Measurements from ENCODE around the gene CBFA2T3.

The CBFA2T3 gene

DNA sequence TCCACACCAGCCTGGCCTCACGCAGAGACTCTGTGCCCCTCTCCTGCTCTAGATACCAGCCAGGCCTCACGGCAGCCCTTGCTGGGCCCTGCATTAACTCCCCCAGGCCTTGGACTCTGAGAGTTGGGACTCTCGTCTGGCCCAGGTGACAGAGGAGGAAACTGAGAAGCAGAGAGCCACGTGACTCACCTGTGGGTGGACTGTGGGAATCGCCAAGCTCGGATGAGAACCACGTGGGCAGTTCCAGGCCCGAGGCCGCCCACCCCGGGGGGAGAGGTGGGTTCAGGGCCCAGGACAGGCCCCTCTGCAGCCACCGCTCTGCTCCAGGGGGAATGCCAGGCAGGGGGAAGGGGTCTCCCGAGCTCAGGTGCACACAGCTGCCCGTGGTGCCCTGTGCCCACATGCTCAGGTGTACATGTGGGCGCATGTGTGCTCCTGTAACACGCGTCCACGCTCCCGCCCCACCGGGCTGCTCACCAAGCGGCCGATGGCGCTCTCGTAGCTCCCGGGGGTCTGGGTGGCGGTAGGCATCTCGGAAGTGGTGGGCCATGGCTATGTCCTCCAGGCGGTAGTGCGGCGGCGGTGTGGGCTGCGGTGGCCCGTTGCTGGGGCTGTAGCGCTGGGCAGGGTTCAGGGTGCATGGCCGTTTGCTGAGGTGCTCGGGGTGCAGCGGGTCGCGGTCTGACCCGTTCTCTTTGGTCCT lies 92.3 kb downstream of the CBFA2T3 start:
- DNase-seq, result no peak

DNA sequence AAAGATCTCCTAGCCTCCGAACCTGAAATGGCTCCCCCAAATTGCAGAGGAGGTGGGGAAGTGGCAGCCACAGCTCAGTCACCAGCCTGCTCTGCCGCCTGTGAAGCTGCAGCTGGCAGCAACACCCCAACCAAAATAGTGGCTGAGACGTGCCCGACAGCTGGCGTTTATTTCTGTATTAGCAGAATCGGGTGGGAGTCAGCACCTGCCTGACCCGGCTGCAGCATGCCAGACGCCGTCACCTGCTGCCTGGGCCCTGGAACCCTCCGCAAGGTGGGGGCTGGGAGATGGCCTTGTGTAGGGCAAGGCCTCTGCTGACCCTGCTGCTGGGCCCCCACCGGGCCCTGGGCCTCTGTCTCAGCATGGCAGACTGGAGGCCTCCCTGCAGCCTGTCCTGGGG lies 93.1 kb downstream of the CBFA2T3 start:
- no peak for DNase-seq

DNA sequence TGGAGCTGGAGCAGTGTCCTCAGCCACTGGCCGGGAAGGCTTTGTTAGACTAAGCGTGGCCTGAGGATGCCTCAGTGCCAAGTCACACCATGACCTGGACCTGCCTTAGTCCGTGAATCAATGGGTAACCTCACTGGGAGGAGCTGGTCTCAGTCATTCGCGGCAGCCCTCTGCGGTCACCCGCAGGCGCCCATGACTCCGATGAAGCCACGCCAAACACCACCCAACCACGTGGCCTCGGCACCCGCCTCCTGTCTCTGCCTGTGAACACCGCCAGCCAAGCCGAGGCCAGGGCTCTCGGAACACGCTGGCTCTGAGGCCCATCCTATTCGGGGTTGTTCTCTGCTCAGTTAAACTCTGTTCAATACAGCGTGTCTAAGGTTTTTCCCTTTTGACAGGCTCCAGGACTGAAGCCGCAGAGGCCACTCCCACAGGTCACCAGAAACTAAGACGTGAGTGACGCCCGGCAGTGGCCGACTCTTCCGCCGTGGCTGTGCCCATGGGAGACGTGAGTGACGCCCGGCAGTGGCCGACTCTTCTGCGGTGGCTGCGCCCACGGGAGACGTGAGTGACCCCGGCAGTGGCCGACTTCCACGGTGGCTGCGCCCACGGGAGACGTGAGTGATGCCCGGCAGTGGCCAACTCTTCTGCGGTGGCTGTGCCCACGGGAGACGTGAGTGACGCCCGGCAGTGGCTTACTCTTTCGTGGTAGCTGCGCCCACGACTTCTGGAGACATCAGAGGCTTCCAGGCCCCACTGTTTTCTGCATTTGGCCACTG lies 93.7 kb downstream of the CBFA2T3 start:
- DNase-seq, result no peak

DNA sequence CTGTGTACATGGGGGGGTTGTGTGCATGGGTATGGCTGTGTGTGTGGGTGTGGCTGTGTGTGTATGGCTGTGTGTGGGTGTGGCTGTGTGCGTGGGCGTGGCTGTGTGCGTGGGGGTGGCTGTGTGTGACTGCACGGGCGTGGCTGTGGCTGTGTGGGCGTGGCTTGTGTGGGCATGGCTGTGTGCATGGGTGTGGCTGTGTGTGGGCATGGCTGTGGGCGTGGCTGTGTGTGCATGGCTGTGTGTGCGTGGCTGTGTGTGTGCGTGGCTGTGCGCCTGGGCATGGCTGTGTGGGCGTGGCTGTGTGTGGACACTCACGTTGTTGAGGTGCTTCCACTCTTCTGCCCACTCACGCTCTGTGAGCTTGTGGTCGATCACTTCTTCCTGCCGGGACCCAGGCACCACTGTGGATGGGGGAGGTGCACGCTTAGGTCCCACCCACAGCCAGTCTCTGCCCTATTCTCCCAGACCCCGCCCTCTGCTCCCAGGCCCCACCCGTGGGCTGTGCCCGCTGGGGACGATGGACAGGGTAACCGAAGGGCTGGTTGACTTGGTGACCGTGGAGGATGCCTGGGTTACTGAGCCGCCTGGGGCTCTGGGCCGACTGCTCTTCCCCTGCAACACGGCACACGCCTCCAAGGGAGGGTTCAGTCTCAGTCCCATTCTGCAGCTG lies 94.5 kb downstream of the CBFA2T3 start:
- DNase-seq, result no peak

DNA sequence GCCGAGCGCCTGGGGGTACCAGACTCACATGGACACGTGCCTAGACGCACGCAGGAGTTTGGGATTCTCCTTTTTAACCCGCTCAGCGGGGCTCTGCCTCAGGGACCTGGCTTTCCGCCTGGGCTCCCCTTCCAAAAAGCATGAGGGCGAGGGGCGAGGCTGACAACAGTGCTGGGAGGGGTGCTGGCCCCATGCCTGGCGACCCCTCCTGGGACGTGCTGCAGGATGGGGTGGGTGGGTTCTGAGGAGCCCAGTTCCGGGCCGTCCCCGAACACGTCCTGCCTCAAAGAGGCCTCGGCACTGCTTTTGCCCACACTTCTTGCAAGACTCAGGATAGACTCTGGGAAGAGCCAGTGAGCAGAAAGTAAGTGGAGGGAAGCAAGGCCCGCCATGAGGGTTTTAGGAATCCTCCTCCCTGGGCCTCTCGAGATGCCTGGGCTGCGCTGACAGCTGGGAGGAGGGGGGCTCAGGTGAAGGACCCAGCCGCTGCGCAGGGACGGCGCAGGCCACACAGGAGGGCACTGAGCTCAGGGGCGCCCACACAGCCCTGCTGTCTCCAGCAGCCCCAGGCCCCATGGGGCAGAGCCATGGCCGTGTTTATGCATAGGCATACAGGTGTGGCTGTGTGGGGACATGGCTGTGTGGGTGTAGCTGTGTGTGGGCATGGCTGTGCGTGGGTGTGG lies 95.2 kb downstream of the CBFA2T3 start:
- no peak for DNase-seq

DNA sequence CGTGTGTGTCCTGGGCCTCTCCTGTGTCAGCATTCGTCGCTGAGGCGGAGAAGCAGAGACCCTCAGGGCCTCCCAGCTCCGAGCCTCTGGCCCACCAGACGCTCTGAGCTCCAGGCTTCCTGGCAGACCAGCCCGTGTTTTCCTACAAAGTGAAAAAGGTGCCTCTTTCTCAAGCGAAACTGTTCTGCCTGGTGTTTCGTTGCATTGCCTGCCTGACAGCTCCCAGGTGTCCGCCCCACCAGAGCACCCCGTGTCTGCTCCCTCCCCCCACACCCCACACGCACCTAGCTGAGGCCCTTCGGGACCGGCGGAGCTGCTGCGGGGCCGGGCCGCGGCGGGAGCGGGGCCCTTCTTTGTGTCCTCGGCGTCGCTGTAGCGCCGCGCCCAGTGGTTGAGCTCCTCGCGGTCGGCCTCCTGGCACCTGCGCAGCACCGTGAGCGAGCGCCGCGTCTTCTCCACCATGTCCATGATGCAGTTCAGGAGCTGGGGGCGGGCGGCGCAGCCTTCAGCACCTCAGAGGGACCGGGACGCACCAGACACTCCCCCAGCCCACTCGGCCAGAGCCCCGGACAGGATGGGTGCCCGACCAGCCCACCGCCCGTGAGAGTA lies 95.9 kb downstream of the CBFA2T3 start:
- DNase-seq, result no peak

DNA sequence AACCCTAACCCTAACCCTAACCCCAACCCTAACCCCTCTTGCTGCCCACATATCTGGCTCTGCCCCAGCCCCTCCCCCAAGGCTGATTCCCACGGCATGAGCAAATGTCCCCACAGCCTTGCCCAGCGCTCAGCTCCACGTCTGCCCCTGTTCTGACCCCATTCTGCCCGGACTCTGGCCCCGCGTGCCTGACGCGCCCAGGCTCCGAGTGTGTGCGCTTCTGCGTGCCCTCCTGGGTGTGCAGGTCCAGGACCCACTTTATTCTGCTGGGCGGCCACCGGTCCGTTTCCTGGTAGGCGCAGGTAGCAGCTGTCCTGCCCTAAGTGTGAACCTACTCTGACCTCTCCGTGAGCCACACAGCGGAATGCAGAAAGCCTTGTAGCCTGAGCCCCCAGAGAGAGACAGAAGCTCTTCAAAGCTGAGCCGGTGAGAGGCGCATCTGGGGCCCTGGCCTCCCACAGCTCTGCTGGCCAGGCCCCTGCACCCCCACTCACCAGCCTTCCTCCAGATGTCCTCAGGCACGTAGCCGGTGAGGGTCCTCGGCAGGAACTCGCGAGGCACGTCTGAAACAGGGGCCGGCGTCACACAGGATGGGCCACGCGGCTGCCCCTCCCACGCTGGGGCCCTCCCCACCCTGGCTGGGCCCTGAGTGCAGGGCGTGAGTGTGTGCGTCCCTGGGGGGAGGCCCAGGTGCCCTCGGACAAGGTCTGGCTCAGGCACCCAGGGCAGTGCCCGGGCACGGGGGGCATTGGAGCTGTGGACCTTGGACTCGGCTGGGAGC lies 96.6 kb downstream of the CBFA2T3 start:
- DNase-seq, result no peak

DNA sequence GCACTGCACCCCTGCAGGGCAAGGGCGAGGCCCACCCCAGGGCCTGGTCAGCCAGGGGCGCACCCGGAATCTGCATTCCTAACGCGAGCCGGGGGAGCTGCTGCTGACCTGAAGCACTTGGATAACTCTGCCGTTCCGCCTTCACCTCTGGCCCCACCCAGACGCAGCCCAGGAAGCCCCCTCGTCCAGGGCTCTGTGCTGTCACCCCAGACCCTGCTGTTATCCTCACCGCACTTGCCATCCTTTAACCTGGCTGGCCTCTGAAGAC lies 97.3 kb downstream of the CBFA2T3 start:
- no peak for DNase-seq

DNA sequence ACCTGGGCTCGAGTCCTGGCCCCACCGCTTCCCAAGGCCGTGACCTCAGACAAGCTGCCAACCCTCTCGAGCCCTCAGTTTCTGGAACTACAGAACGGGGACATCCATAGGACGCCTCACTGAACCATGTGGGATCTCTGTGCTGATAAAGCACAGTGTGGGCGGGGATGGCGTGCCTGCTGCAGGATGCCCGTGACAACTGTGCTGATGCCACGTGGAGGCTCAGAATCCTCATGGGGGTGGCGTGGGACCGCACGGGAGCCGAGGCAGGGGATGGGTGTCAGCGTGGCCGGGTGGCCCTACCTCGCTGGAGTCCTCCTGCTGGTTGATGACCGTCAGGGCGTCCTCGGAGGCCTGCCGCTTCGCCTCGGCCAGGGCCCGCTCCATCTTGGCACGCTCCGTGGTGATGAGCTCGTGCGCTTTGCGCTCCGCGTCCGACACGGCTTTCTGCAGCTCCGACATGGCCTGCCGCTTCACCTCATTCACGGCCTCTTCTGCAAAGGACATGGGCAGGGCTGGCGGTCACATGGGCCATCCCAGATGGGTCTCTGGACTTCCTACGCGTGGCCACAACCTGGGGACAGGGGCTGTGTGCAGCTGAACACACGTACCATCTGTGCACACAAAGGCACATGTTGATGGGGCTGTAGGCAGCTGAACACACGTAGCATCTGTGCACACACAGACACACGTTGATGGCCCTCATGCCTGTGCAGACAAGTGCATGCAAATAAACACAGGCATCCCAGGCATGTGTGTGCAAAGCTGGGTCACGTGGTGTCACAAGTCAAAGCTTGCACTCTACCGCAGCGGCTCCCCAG lies 97.8 kb downstream of the CBFA2T3 start:
- no peak for DNase-seq

DNA sequence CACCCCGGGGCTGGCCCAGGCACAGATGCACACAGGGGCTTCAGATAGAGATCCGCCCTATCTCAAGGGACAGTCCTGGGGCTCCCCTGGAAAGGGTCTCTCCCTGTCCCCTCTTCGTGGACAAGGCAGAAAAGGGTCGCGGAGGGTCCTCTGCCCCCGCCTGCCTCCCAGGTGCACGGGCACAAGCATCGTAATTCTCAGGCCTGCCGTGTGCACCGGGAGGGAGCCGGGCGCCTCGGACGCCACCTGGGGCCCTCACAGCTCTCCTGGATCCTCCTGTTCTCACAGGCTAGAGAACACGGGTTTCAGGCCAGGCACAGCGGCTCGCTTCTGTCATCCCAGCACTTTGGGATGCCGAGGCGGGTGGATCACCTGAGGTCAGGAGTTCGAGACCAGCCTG lies 98.7 kb downstream of the CBFA2T3 start:
- DNase-seq, result no peak

DNA sequence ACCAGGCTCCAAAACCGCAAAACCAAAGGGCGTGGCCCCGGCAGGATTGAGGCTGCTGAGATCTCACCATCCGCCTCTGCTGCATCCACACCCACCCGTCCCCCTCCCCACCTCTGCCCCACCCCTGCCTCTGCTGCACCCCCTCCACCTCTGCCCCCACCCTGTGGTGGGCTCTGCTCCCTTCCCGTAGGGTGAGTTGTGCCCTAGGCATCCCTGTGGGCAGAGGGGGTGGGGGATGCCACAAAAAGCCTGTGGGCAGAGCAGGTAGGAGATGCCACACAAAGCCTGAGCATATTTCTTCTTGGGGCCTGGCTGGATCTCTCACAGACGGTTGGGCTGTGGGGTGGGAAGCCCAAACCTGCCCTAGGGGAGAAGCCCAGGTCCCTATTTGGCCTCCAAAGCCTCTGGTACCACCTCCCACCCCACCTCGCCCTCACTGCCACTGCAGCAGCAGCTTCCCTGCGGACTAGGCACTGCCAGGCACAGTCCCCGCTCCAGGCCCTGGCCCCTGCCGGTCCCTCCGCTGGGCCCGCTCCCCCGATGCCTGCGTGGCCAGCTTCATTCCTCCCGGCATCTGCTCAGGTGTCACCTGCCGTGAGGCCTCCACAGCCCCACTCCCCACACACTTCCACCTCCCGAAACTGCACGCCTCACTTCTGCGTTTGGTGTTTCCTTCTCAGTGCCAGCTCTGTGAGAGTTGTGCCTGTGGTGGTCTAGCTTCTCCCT lies 99.3 kb downstream of the CBFA2T3 start:
- DNase-seq, result no peak

DNA sequence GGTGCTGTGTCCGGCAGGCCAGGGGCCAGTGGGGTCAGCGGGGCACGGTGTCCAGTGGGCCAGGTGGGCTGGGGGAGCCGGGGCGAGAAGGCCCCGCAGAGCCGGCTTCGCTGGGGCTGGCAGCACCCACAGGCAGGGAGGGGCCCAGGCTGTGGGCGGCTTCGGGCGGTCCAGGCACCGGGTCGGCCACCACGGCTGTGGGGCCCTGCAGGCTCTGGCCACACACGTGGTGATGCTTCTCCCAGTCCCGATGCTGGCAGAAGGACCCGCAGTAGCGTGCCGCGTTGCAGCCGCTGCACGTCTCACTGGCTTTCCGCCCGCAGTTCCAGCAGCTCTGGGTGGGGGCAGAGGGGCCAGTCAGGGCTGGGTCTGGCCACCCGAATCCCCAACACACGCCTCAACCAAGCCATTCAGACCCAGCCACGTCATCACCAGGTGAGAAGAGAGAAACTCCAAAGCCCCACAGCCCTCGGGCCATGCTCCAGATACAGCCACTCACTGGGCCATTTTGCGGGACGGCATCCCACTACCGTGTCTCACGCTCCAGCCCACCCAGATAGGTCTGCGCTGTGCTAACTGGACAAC lies 100.0 kb downstream of the CBFA2T3 start:
- DNase-seq, result no peak

DNA sequence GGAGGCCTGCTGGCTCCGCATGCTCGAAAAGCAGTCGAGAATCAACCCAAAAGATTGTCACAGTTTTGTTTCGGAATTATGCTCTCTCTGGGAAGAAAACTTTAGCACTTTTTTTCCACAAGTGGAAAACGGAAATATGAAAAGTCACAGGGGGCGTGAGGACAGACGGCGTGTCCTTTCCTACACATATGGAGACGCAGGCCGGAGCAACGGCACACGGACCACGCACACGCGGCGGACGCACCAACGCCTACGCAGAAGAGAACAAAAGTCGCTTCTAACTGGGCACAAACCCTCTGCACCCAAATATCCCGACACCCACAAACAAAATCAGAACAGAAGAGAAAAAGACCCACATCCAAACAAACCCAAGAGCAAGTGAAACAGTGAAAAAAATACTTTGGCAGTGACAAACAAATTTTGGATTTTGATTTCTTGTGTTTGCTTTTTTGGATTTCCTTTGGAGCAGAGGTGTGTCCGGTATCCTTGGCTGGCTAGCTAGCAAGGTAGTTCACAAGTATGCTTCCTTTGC lies 101.2 kb downstream of the CBFA2T3 start:
- no peak for DNase-seq

DNA sequence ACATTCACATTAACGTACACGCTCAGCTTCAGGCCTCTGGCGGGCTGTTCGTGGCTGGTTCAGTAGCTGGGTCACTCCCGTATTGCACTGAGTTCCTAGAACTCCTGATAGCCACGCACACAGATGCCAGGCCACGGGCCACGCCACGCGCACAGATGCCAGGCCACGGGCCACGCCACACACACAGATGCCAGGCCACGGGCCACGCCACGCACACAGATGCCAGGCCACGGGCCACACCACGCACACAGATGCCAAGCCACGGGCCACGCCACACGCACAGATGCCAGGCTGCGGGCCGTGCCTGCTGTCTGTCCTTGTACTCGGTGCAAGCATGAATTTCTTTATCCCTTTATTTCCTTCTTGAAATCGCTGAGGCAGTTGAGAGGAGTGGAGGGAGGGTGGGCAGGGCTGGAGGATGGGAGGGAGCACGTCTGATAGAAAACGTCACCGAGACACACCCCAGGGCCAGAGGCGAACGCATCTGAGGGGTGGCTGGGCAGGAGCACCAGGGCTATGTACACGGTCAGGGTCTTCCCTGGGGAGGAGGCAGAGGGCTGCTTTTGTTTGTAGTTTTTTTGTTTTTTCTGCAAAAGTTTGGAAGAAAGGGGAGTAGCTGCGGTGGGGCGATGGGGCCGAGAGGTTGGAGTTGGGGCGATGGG lies 101.9 kb downstream of the CBFA2T3 start:
- no peak for DNase-seq

DNA sequence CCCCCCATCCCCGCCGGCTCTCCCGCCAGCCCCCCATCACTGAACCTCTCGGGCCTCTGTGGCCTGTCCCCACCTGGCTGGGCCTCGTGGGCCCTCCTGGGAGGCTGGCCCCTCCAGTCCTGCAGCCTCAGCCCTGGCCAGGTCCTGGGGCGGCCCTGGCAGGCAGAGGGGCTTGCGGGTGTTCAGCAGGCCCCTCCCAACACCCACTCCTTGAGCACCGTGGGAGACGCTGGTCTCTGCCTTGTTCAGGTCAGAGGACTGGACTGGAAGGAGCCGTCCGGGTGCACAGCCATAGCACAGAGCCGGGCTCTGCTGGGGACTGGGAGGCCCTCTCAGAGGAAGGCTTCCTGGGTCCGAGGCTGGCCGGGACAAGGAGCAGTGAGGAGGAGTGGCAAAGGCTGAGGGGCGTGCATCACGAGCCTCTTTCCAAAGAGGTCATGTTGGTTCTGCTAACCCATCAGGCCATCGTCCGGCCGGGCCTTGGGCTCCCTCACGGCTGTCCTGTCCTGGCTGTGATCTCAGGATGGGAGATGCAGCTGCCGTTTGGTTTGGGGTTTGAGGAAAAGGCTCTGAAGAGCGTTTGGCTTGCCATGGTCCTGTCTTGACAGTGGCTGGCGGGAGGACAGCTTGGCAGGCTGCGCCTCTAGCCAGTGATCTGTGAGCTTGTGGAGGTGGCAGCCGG lies 104.2 kb downstream of the CBFA2T3 start:
- no peak for DNase-seq

DNA sequence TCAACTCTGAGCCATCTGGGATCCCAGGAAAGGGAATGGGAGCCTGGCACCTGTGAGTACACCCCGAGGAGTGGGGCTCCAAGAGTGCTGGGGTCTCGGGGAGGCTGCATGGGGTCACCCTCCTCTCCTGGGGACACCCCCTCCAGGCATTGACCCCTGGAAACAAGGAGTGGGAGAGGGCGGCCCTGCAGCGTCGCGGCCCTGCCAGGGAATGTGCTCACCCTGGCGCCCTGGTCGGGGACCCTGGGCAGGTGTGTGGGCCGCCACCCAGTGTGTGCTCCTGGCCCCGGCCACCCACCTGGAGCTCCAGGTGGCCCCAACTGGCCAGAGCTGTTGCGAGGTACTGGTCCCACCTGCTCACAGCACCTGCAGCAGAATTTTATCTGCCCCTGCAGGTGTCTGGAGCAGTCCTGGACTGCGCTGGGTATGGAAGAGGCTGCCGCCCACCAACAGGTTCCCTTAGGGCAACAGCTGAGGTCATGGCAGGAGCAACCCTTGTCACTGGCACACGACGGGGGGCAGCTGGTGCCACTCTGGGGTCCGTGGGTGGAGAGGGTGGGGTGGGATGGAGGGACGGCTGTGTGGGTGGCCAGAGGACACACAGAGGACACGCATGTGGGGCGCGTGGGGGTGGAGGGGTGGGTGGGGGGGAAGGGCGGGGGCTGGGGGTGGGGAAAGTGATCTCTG lies 105.1 kb downstream of the CBFA2T3 start:
- DNase-seq, result no peak

DNA sequence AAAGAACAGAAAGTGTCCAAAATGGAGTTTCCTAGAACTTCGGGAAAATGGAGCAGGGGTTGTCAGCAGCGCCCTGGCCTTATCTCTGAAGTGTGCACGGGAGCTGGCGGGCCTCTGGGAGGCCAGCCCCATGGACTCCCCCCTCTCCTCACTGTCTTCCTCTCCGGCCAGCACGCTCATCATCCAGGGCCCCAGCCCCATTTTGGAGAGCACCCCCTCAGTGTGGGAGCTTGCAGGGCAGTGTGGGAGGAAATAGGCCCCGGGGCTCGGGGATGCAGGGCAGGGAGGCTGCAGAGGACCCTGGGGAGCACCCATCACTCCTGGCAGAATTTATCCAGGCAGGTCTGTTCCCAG lies 105.7 kb downstream of the CBFA2T3 start:
- DNase-seq, result no peak

DNA sequence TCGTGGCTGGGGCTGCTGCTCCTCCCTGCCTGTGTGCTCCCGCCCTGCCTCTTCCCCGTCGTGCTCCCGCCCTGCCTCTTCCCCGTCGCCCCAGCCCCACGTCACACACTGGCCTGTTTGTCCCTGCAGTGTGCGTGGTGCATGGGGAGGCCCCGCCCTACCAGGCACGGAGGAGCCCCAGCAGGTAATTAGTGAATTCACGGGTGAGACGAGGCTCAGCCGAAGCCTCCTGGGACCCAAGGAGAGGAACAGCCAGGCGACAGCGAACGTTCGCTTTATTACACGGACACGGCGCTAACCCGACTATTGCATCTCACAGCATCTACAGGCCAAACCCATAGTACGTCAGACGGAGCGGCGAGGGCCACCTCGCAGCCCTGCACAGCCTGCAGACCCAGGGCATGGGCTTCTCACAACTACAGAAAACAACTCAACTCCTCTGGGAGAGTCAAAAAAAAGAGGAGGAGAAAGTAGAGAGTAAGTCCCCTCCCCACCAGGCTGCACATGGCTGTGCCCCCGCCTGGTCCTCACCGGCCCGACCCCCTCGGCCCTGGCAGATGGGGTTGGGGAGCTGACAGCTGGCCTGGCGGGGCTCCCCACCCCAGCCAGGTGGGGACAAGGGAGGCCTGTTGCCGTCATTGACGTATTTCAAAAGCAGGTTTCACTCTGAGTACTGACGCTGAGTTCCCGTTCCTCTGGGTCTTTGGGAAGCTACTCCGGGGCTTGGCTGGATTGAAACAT lies 106.2 kb downstream of the CBFA2T3 start:
- no peak for DNase-seq

All from cerebellar nuclear complex (tissue), 1 donor.